Activated CD4-positive, alpha-beta T cell treated with anti-CD3 and anti-CD28 coated beads for 36 hours (primary cell): ENCODE data around the gene TBX2. TPM values are rescaled to one million over a fixed set of nuclear protein-coding genes. Genes with fewer than 3 reads are reported as not detected.

ENCODE experiments used
- ATAC-seq: fragments of 200-7000 bp; cut with Tn5 transposase; one replicate; pipeline ENCODE4 v1.10.0; 2021; ENCODE audit warnings: mild to moderate bottlenecking, moderate library complexity
- CTCF ChIA-PET: fragments of 350-600 bp; sonication (Branson Sonifier 250); formaldehyde crosslinking; loops from one replicate; lab custom pipeline; 2021; ENCODE audit warnings: antibody characterized with exemption; lab: Charles Lee
- POLR2A ChIA-PET: fragments of 350-600 bp; sonication (Branson Sonifier 250); formaldehyde crosslinking; loops from one replicate; lab custom pipeline; 2021; ENCODE audit warnings: antibody characterized with exemption, inconsistent platforms; lab: Charles Lee
- DNase-seq: peaks from one replicate; pipeline ENCODE4 v3.0.0-alpha.2; 2020
- H3K27ac Mint-ChIP-seq: one replicate; pipeline ENCODE4 v1.8.0; 2021; ENCODE audit warnings: mixed read lengths
- H3K27me3 Mint-ChIP-seq: one replicate; pipeline ENCODE4 v1.8.0; 2021; ENCODE audit warnings: mixed read lengths
- H3K36me3 Mint-ChIP-seq: one replicate; pipeline ENCODE4 v1.8.0; 2021; ENCODE audit warnings: low read depth, mixed read lengths
- H3K4me1 Mint-ChIP-seq: one replicate; pipeline ENCODE4 v1.8.0; 2021; ENCODE audit warnings: mixed read lengths
- H3K4me3 Mint-ChIP-seq: one replicate; pipeline ENCODE4 v1.8.0; 2021; ENCODE audit warnings: mild to moderate bottlenecking, moderate library complexity, mixed read lengths
- H3K9me3 Mint-ChIP-seq: one replicate; pipeline ENCODE4 v1.8.0; 2021; ENCODE audit warnings: low read depth, mixed read lengths
- intact Hi-C, 2 experiments: fragments of 100-400 bp; cut with DNase I in 1 of 2; cut with micrococcal nuclease in 1 of 2; formaldehyde crosslinking; loops; one replicate each; pipeline versions ENCODE4 v1.14.2 to v1.15.1; 2022 to 2024; cut with DNase I, micrococcal nuclease
- total RNA-seq, 2 experiments: library from RNA; stranded (reverse); gene quantifications; one replicate each; pipeline ENCODE4 v1.2.3, GENCODE V29; 2021

The TBX2 gene
- total RNA-seq, 2 experiments from 2014 or later: not detected

GRCh38 chr17:61391595-61392291 is 7.9 kb upstream of the TBX2 start:
- Mint-ChIP-seq H3K27me3 (peaks cover 15% of the 10 kb centered on the region), H3K4me3 (no peak overlapping the region), H3K36me3 (no peaks in the 10 kb centered on the region), H3K4me1 (no peaks in the 10 kb centered on the region), H3K9me3 (no peaks in the 10 kb centered on the region), H3K27ac (no peak overlapping the region)
- ChIA-PET CTCF (interaction anchor here (0.9 kb wide), 1 partner anchor 242 kb away, joined by 3 read pairs; no protein-coding TSS in a partner anchor), POLR2A (no interaction called here)
- ATAC-seq (no peak), DNase-seq (no peak)
- intact Hi-C loops: no loop called here

GRCh38 chr17:61392679-61393078 is 7.0 kb upstream of the TBX2 start:
- peaks cover 1% of the 10 kb centered on the region for H3K4me1 Mint-ChIP-seq
- H3K4me3 Mint-ChIP-seq: no peak overlapping the region
- H3K9me3 Mint-ChIP-seq: no peaks in the 10 kb centered on the region
- CTCF ChIA-PET: no interaction called here
- POLR2A ChIA-PET: no interaction called here
- DNase-seq: no peak
- no peak for ATAC-seq
- H3K36me3 Mint-ChIP-seq: no peaks in the 10 kb centered on the region
- intact Hi-C loops: no loop called here
- H3K27ac Mint-ChIP-seq: no peak overlapping the region
- H3K27me3 Mint-ChIP-seq: peaks cover 17% of the 10 kb centered on the region

GRCh38 chr17:61393550-61393903 is 6.1 kb upstream of the TBX2 start:
- POLR2A ChIA-PET: no interaction called here
- CTCF ChIA-PET: interaction anchor here (0.6 to 1.9 kb wide), 6 partner anchors 8 to 728 kb away, joined by 3 to 5 read pairs (median 4); no protein-coding TSS in a partner anchor

GRCh38 chr17:61393904-61394629 is 5.6 kb upstream of the TBX2 start:
- POLR2A ChIA-PET: interaction anchor here (0.6 kb wide), 1 partner anchor 973 kb away, joined by 3 read pairs; no protein-coding TSS in a partner anchor
- Mint-ChIP-seq H3K36me3 (no peaks in the 10 kb centered on the region), H3K27me3 (peaks cover 28% of the 10 kb centered on the region), H3K4me1 (peaks cover 12% of the 10 kb centered on the region), H3K27ac (no peak overlapping the region), H3K4me3 (no peak overlapping the region), H3K9me3 (no peaks in the 10 kb centered on the region)
- DNase-seq: no peak
- ATAC-seq: no peak
- intact Hi-C loops: no loop called here
- CTCF ChIA-PET: interaction anchor here (0.6 to 1.9 kb wide), 6 partner anchors 8 to 727 kb away, joined by 3 to 5 read pairs (median 4); no protein-coding TSS in a partner anchor

More at GRCh38 chr17:61393550-61393903, 6.1 kb upstream of the TBX2 start:
- H3K27ac Mint-ChIP-seq: no peak overlapping the region
- intact Hi-C loops: no loop called here
- H3K27me3 Mint-ChIP-seq: peaks cover 26% of the 10 kb centered on the region
- no peaks in the 10 kb centered on the region for H3K9me3 Mint-ChIP-seq
- H3K36me3 Mint-ChIP-seq: no peaks in the 10 kb centered on the region
- H3K4me3 Mint-ChIP-seq: no peak overlapping the region
- DNase-seq (peak; percentile 49), ATAC-seq (peak; percentile 40)
- H3K4me1 Mint-ChIP-seq: peaks cover 10% of the 10 kb centered on the region

- Mint-ChIP-seq H3K9me3 (no peaks in the 10 kb centered on the region), H3K27me3 (peaks cover 27% of the 10 kb centered on the region), H3K36me3 (no peaks in the 10 kb centered on the region), H3K27ac (no peak overlapping the region), H3K4me1 (peaks cover 12% of the 10 kb centered on the region), H3K4me3 (no peak overlapping the region)
- intact Hi-C loops: no loop called here
- ATAC-seq (no peak), DNase-seq (no peak)
- POLR2A ChIA-PET: interaction anchor here (0.6 kb wide), 1 partner anchor 974 kb away, joined by 3 read pairs; no protein-coding TSS in a partner anchor
- CTCF ChIA-PET: interaction anchor here (0.7 to 1.9 kb wide), 4 partner anchors 9 to 671 kb away, joined by 3 to 5 read pairs (median 4); no protein-coding TSS in a partner anchor
These were observed 4.8 kb upstream of the TBX2 start for GRCh38 chr17:61394630-61395408.

- intact Hi-C loops: no loop called here
- no peaks in the 10 kb centered on the region for H3K9me3 Mint-ChIP-seq
- CTCF ChIA-PET: interaction anchor here (0.6 to 0.9 kb wide), 3 partner anchors 405 to 1017 kb away, joined by 3 to 4 read pairs (median 3); no protein-coding TSS in a partner anchor
- H3K27ac Mint-ChIP-seq: no peak overlapping the region
- peaks cover 27% of the 10 kb centered on the region for H3K27me3 Mint-ChIP-seq
- ATAC-seq (no peak), DNase-seq (no peak)
- POLR2A ChIA-PET: no interaction called here
- H3K4me3 Mint-ChIP-seq: no peak overlapping the region
- no peaks in the 10 kb centered on the region for H3K36me3 Mint-ChIP-seq
- H3K4me1 Mint-ChIP-seq: peaks cover 12% of the 10 kb centered on the region
These were observed 4.1 kb upstream of the TBX2 start for GRCh38 chr17:61395409-61395982.

GRCh38 chr17:61395983-61396585 is 3.6 kb upstream of the TBX2 start:
- Mint-ChIP-seq H3K4me3 (no peak overlapping the region), H3K9me3 (no peaks in the 10 kb centered on the region), H3K27ac (no peak overlapping the region), H3K4me1 (peaks cover 15% of the 10 kb centered on the region), H3K27me3 (peaks cover 31% of the 10 kb centered on the region), H3K36me3 (no peaks in the 10 kb centered on the region)
- DNase-seq (no peak), ATAC-seq (no peak)
- POLR2A ChIA-PET: no interaction called here
- intact Hi-C loops: loop anchor here in 1 of 2 experiments (2.0 kb wide), 1 partner anchor 15 kb away; no protein-coding TSS in a partner anchor
- CTCF ChIA-PET: interaction anchor here (0.6 to 0.9 kb wide), 2 partner anchors 672 to 1017 kb away, joined by 3 to 4 read pairs; no protein-coding TSS in a partner anchor

- ChIA-PET POLR2A (no interaction called here), CTCF (no interaction called here)
- Mint-ChIP-seq H3K4me1 (peaks cover 19% of the 10 kb centered on the region), H3K27me3 (peaks cover 37% of the 10 kb centered on the region), H3K36me3 (no peaks in the 10 kb centered on the region), H3K27ac (no peak overlapping the region), H3K9me3 (no peaks in the 10 kb centered on the region), H3K4me3 (no peak overlapping the region)
- ATAC-seq: no peak
- intact Hi-C loops: loop anchor here in 1 of 2 experiments (2.0 kb wide), 1 partner anchor 14 kb away; no protein-coding TSS in a partner anchor
- no peak for DNase-seq
These were observed 3.0 kb upstream of the TBX2 start for GRCh38 chr17:61396586-61397085.

GRCh38 chr17:61397086-61397842 is 2.4 kb upstream of the TBX2 start:
- Mint-ChIP-seq H3K9me3 (no peaks in the 10 kb centered on the region), H3K27ac (no peak overlapping the region), H3K36me3 (no peaks in the 10 kb centered on the region), H3K4me3 (no peak overlapping the region), H3K27me3 (peaks cover 38% of the 10 kb centered on the region), H3K4me1 (peaks cover 19% of the 10 kb centered on the region)
- CTCF ChIA-PET: no interaction called here
- ATAC-seq (no peak), DNase-seq (no peak)
- intact Hi-C loops: loop anchor here in 1 of 2 experiments (2.0 kb wide), 1 partner anchor 14 kb away; no protein-coding TSS in a partner anchor
- POLR2A ChIA-PET: interaction anchor here (0.7 kb wide), 1 partner anchor 52 kb away, joined by 7 read pairs; no protein-coding TSS in a partner anchor
